ENCODE results near the gene CCT8L2.
"Not testable (repeated sequence)": the region's sequence is repeated elsewhere in the genome, so short reads cannot be mapped to it uniquely, and the experiment has no call there.

DNA sequence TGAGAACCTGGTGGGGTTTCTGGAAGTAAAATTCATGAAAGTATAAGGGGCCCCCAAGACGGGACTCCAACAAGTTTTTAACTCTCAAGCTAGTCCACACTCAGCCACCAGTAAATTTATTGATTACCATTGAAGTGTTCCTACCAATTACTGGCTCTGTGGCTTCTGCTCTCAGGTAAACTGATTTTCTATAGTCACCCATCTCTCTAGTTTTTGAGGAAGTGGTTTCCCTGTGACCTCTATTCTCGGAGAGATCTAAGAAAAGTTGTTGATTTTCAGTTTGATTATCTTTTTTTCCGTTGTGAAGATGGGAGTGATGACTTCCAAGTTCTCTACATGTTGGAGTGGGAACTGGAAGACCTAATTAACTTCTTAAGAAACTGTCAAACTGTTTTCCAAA, 24.9 kb upstream of the CCT8L2 start:
- TF ChIP-seq CTCF, POLR2A, POLR2AphosphoS5 (IDR thresholded peaks at IDR 0.05): not testable (repeated sequence)
